H9 (cell line): ENCODE measurements around the gene P2RX2. TPM values are rescaled to one million over a fixed set of nuclear protein-coding genes. Genes with fewer than 3 reads are reported as not detected.

Experiments used
- DNase-seq: peaks from one replicate; pipeline ENCODE4 v3.0.0-alpha.2; 2017
- H2AFZ ChIP-seq: one replicate; pipeline ENCODE4 v1.6.1; 2013; ENCODE audit warnings: mild to moderate bottlenecking, low read length, control low read depth, moderate library complexity
- H2AK5ac ChIP-seq: 2 replicates; pipeline ENCODE4 v1.6.1; 2013; ENCODE audit warnings: low read length, control low read depth, mixed read lengths; ENCODE audit not compliant: insufficient read length
- H2BK120ac ChIP-seq: one replicate; pipeline ENCODE4 v1.6.1; 2013; ENCODE audit warnings: low read depth, mild to moderate bottlenecking, low read length, control low read depth, inconsistent platforms; ENCODE audit not compliant: poor library complexity, severe bottlenecking
- H2BK12ac ChIP-seq: 2 replicates; pipeline ENCODE4 v1.6.1; 2013; ENCODE audit warnings: low read length, control low read depth, mixed read lengths, low read depth; ENCODE audit not compliant: insufficient read length
- H2BK15ac ChIP-seq: 2 replicates; pipeline ENCODE4 v1.6.1; 2013; ENCODE audit warnings: low read depth, low read length, control low read depth
- H2BK20ac ChIP-seq: one replicate; pipeline ENCODE4 v1.6.1; 2013; ENCODE audit warnings: low read depth, mild to moderate bottlenecking, low read length, control low read depth, inconsistent platforms; ENCODE audit not compliant: poor library complexity, severe bottlenecking
- H2BK5ac ChIP-seq: 2 replicates; pipeline ENCODE4 v1.6.1; 2013; ENCODE audit warnings: low read length, control low read depth, mixed read lengths; ENCODE audit not compliant: insufficient read length
- H3K14ac ChIP-seq: 2 replicates; pipeline ENCODE4 v1.6.1; 2013; ENCODE audit warnings: low read length, control low read depth; ENCODE audit not compliant: insufficient read depth
- H3K18ac ChIP-seq: 2 replicates; pipeline ENCODE4 v1.6.1; 2013; ENCODE audit warnings: low read depth, mild to moderate bottlenecking, mixed read lengths, low read length, control low read depth; ENCODE audit not compliant: insufficient read length
- H3K23ac ChIP-seq: 2 replicates; pipeline ENCODE4 v1.6.1; 2013; ENCODE audit warnings: low read length, control low read depth, mixed read lengths, low read depth; ENCODE audit not compliant: insufficient read length
- H3K23me2 ChIP-seq: 2 replicates; pipeline ENCODE4 v1.6.1; 2013; ENCODE audit warnings: low read depth, mild to moderate bottlenecking, mixed read lengths, low read length, control low read depth; ENCODE audit not compliant: insufficient read length, poor library complexity, severe bottlenecking
- H3K27ac ChIP-seq: 2 replicates; pipeline ENCODE4 v1.5.1; 2013; ENCODE audit warnings: low read length, control low read depth, mixed read lengths, low read depth; ENCODE audit not compliant: insufficient read length
- H3K27me3 ChIP-seq: 2 replicates; pipeline ENCODE4 v1.6.1; 2013; ENCODE audit warnings: low read length, control low read depth, inconsistent platforms; ENCODE audit not compliant: insufficient read depth
- H3K4ac ChIP-seq: 2 replicates; pipeline ENCODE4 v1.6.1; 2013; ENCODE audit warnings: low read depth, mild to moderate bottlenecking, control low read depth, inconsistent platforms, low read length, moderate library complexity
- H3K4me1 ChIP-seq: 2 replicates; pipeline ENCODE4 v1.6.1; 2013; ENCODE audit warnings: low read length, control low read depth, inconsistent platforms; ENCODE audit not compliant: insufficient read depth
- H3K4me2 ChIP-seq: 2 replicates; pipeline ENCODE4 v1.6.1; 2013; ENCODE audit warnings: low read length, control low read depth, mixed read lengths; ENCODE audit not compliant: insufficient read length, insufficient read depth
- H3K56ac ChIP-seq: 2 replicates; pipeline ENCODE4 v1.6.1; 2013; ENCODE audit warnings: low read depth, mild to moderate bottlenecking, mixed read lengths, low read length, control low read depth; ENCODE audit not compliant: insufficient read length
- H3K79me1 ChIP-seq: 2 replicates; pipeline ENCODE4 v1.6.1; 2013; ENCODE audit warnings: low read depth, mild to moderate bottlenecking, moderate library complexity, low read length, control low read depth, inconsistent platforms; ENCODE audit not compliant: insufficient read depth, poor library complexity, severe bottlenecking
- H3K79me2 ChIP-seq: 2 replicates; pipeline ENCODE4 v1.6.1; 2013; ENCODE audit warnings: low read length, control low read depth, inconsistent platforms; ENCODE audit not compliant: insufficient read depth
- H3K9ac ChIP-seq: 2 replicates; pipeline ENCODE4 v1.6.1; 2013; ENCODE audit warnings: low read length, control low read depth, mixed read lengths; ENCODE audit not compliant: insufficient read length; ENCODE audit errors: extremely low read depth
- H3K9me3 ChIP-seq: one replicate; pipeline ENCODE4 v1.6.1; 2013; ENCODE audit warnings: low read depth, low read length, inconsistent platforms; ENCODE audit not compliant: control insufficient read depth
- H3T11ph ChIP-seq: one replicate; pipeline ENCODE4 v1.6.1; 2013; ENCODE audit warnings: mild to moderate bottlenecking, low read length, control low read depth, inconsistent platforms
- H4K20me1 ChIP-seq: one replicate; pipeline ENCODE4 v1.6.1; 2013; ENCODE audit not compliant: control insufficient read depth, insufficient read length, insufficient read depth
- H4K5ac ChIP-seq: 2 replicates; pipeline ENCODE4 v1.6.1; 2013; ENCODE audit warnings: low read depth, mild to moderate bottlenecking, mixed read lengths, low read length, control low read depth; ENCODE audit not compliant: insufficient read length
- H4K8ac ChIP-seq: replicated peaks from 2 replicates; pipeline ENCODE4 v1.6.1; 2013; ENCODE audit warnings: low read length, control low read depth, mixed read lengths, low read depth; ENCODE audit not compliant: insufficient read length
- H4K91ac ChIP-seq: 2 replicates; pipeline ENCODE4 v1.6.1; 2013; ENCODE audit warnings: low read depth, mild to moderate bottlenecking, moderate library complexity, mixed read lengths, low read length, control low read depth; ENCODE audit not compliant: insufficient read length
- H3K27ac Mint-ChIP-seq, 3 experiments: 2 replicates in 2 of 3; 3 replicates in 1 of 3; pipeline ENCODE4 v1.8.0; 2020 to 2021; ENCODE audit warnings: mixed read lengths in 3 of 3, mild to moderate bottlenecking in 1 of 3, moderate library complexity in 1 of 3
- H3K27me3 Mint-ChIP-seq: 2 replicates; pipeline ENCODE4 v1.8.0; 2021; ENCODE audit warnings: low read depth, mild to moderate bottlenecking, moderate library complexity, mixed read lengths
- H3K36me3 Mint-ChIP-seq, 3 experiments: 2 replicates in 2 of 3; 3 replicates in 1 of 3; pipeline ENCODE4 v1.8.0; 2020 to 2021; ENCODE audit warnings: low read depth in 3 of 3, mixed read lengths in 3 of 3; ENCODE audit not compliant: insufficient read depth in 1 of 3
- H3K4me1 Mint-ChIP-seq, 2 experiments: 2 replicates each; pipeline ENCODE4 v1.8.0; 2020; ENCODE audit warnings: mixed read lengths in 2 of 2
- H3K4me3 Mint-ChIP-seq, 2 experiments: 2 replicates in 1 of 2; 3 replicates in 1 of 2; pipeline ENCODE4 v1.8.0; 2020 to 2021; ENCODE audit warnings: mild to moderate bottlenecking in 2 of 2, mixed read lengths in 2 of 2, moderate library complexity in 1 of 2
- H3K9me3 Mint-ChIP-seq, 2 experiments: 2 replicates in 1 of 2; 3 replicates in 1 of 2; pipeline ENCODE4 v1.8.0; 2020; ENCODE audit warnings: mild to moderate bottlenecking in 2 of 2, mixed read lengths in 2 of 2, moderate library complexity in 1 of 2
- WGBS: extraction: QIAGEN DNeasy Blood & Tissue Kit; methylation state at CpG from one replicate; pipeline ENCODE4 v1.1.7; 2013; ENCODE audit warnings: missing lambda C conversion rate, low lambda C conversion rate, mixed read lengths; ENCODE audit not compliant: insufficient read length; ENCODE audit errors: extremely low coverage; 5-methylcytosine and 5-hydroxymethylcytosine counted together
- total RNA-seq: library from RNA; stranded (reverse); gene quantifications from 2 replicates; pipeline ENCODE4 v1.2.1, GENCODE V29; 2021
- TF ChIP-seq, protein P1 (sequence below): fragments of 200-600 bp; sonication (generic); conservative IDR thresholded peaks from 3 replicates; pipeline ENCODE4 v1.8.0; 2021; ENCODE audit warnings: antibody characterized with exemption, mild to moderate bottlenecking

Gene P2RX2
- total RNA-seq, 1 experiment from 2014 or later = 1.8 TPM

DNA sequence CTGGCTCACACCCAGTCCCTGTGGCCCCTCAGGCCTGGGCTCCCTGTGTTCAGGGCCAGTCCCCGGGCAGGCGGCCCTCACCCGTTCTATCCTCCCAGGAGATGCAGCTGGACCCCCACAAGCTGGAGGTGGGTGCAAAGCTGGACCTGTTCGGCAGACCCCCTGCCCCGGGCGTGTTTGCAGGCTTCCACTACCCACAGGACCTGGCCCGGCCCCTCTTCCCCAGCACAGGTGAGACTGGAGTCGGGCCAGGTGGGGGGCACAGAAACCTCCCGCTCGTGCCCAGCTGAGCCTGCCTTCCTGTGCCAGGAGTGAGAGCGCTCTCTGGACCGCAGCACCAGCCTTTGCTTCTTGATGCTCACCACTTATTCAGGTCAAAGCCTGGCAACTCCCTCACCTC is 41.9 kb upstream of the P2RX2 start:
- H2BK120ac ChIP-seq = no peak overlapping the region
- H3K27me3 ChIP-seq = no peaks in the 10 kb centered on the region
- no peak overlapping the region for H3K4me2 ChIP-seq
- no peak overlapping the region for H3K56ac ChIP-seq
- H4K20me1 ChIP-seq = peaks cover 2% of the 10 kb centered on the region
- Mint-ChIP-seq H3K4me1 (no peaks in the 10 kb centered on the region), H3K4me3 (no peak overlapping the region), H3K27me3 (peaks cover 31% of the 10 kb centered on the region), H3K27ac (no peak overlapping the region), H3K36me3 (peaks cover 16 to 46% (median 44%) of the 10 kb centered on the region in 3 experiments; a peak in 6 of 7 replicates), H3K9me3 (no peaks in the 10 kb centered on the region)
- no peak overlapping the region for H2AK5ac ChIP-seq
- H4K91ac ChIP-seq = no peak overlapping the region
- H3K79me2 ChIP-seq = no peaks in the 10 kb centered on the region
- DNase-seq = no peak
- no peak overlapping the region for H3T11ph ChIP-seq
- H3K4me1 ChIP-seq = no peaks in the 10 kb centered on the region
- H3K9me3 ChIP-seq = no peaks in the 10 kb centered on the region
- H3K18ac ChIP-seq = no peak overlapping the region
- H3K27ac ChIP-seq = no peak overlapping the region
- H3K23me2 ChIP-seq = no peaks in the 10 kb centered on the region
- H4K5ac ChIP-seq = no peak overlapping the region
- H2BK5ac ChIP-seq = no peak overlapping the region
- no peak overlapping the region for H3K23ac ChIP-seq
- no CpG with 5 or more reads among the region's 12 CpGs for WGBS
- no peak overlapping the region for H2BK15ac ChIP-seq
- TF ChIP-seq, protein P1, sequence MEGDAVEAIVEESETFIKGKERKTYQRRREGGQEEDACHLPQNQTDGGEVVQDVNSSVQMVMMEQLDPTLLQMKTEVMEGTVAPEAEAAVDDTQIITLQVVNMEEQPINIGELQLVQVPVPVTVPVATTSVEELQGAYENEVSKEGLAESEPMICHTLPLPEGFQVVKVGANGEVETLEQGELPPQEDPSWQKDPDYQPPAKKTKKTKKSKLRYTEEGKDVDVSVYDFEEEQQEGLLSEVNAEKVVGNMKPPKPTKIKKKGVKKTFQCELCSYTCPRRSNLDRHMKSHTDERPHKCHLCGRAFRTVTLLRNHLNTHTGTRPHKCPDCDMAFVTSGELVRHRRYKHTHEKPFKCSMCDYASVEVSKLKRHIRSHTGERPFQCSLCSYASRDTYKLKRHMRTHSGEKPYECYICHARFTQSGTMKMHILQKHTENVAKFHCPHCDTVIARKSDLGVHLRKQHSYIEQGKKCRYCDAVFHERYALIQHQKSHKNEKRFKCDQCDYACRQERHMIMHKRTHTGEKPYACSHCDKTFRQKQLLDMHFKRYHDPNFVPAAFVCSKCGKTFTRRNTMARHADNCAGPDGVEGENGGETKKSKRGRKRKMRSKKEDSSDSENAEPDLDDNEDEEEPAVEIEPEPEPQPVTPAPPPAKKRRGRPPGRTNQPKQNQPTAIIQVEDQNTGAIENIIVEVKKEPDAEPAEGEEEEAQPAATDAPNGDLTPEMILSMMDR = no peak
- no peak overlapping the region for H4K8ac ChIP-seq
- H3K9ac ChIP-seq = no peak overlapping the region
- no peak overlapping the region for H2AFZ ChIP-seq
- H3K4ac ChIP-seq = no peak overlapping the region
- no peak overlapping the region for H2BK12ac ChIP-seq
- H3K14ac ChIP-seq = no peak overlapping the region
- no peak overlapping the region for H2BK20ac ChIP-seq
- H3K79me1 ChIP-seq = no peaks in the 10 kb centered on the region
